ENCODE data around the gene TRIM41. TPM values are rescaled to one million over a fixed set of nuclear protein-coding genes. Genes with fewer than 3 reads are reported as not detected.

TRIM41 gene
- total RNA-seq, result 7.8 and 11.2 TPM in 2 replicates

DNA sequence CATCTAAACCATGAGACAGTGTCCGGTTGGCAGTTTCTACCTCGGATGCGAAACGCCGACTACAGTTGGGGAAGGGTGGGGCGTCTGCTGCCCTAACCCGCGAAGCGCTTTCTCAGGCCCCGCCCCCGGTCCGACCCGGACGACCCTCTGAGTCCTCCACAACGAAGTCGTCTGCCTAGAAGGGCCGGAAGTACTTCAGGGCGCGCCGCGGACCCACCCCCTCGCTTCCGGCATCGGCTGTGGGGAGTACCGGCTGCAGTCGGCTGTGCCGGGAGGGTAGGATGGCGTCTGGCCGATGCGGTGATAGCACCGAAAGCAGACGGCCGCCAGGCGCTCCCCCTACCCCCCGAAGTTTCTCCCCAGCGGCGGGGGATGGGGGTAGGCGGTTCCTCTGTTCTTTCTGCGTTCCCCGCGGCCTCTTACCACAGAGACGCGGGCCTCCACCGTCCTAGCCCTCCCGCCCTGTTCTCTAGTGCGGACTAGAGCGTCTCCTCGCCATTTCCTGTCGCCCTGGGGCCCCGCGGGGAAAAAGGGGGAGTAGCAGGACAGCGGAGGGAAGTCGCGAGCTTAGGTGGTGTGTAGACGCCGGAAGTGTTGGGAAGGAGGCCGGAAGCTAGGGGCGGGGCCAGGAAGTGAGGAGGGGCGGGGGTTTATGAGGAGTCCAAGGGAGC lies at the start of gene TRIM41:
TSS of gene TRIM41 (plus strand) at position 224 of the 671 bp plus-strand sequence. CDS start 719 bp downstream, outside the sequence.

DNA sequence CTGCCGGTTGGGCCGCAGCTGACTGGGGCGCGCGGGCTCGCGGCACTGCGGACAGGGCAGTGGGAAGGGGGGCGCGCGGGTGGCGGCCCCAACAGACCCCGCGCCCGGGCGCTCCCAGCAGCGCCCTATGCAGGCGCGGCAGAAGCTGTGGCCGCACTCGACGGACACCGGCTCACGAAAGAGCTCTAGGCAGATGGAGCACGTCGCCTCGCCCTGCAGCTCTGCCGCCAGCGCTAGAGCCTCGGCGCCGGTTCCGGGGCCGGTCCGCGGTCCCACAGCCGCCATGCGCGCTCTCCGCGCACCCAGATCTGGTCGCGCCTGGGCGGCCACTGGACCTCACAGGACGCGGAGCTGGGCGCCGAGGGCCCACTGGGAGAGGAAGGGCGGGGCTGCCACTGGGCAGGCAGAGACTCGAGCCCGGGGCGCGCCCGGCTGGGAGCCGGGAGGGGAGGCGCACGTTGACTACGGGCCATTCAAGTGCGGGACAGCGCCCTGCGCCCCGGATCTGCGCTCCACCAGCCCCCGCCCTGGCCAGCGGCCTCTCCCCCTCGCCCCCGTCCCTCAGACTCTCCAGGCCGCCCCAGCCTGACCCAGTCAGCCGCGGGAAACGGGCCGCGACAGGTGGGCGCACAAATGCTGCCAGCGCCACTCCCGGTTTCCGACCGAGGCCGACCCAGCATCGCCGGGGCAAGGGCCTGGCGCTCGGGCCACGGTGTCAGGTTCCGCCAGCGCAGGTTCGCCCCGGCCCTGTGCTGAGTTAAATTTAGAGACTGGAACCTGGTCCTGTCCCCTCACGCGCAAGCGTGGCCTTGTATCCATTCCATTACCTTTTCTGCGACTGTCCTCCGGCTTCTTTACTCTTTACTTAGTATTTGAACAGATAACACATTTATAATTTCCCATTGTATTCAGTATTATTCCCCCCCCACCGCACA lies 18.0 kb upstream of the TRIM41 start, which contains the start of gene TRIM7:
TSS of gene TRIM7 (minus strand) at position 371 of the 935 bp plus-strand sequence. CDS start at position 285, 86 bp downstream.

DNA sequence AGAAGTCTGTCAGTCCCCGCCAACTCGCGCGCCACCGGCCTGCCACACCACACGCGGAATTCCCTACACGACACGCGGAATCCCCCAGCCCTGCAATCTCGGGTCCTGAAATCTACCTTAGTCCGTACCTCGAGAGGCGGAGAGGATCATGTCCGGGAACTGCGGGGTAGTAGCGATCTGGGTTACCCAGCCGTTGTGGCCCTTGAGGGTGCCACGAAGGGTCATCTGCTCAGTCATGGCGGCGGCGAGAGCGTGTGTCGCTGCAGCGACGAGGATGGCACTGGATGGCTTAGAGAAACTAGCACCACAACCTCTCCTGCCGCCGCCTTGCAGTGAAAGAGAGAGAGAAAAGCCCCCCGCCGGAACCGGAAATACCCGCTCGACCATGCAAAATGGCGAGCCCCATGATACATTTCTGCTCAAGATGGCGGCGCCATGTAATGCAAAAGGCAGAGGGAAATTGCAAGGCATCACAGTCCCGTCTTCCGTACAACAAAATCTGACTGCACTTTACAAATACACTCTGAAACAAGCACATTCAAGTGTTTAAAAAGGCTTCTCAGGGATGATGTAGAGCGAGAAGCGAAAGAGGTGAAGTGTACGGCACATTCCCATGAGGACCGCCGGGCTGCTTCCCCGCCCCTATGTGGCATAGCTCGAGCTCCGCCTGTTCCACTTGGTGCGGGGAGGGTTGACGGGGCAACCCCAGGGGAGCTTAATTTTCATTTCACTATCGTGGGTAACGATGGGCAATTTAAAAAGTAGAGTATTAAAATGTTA lies 20.7 kb downstream of the TRIM41 start, which contains the start of gene RACK1:
TSS of gene RACK1 (minus strand) at position 343 of the 780 bp plus-strand sequence. CDS start at position 237, 106 bp downstream.

DNA sequence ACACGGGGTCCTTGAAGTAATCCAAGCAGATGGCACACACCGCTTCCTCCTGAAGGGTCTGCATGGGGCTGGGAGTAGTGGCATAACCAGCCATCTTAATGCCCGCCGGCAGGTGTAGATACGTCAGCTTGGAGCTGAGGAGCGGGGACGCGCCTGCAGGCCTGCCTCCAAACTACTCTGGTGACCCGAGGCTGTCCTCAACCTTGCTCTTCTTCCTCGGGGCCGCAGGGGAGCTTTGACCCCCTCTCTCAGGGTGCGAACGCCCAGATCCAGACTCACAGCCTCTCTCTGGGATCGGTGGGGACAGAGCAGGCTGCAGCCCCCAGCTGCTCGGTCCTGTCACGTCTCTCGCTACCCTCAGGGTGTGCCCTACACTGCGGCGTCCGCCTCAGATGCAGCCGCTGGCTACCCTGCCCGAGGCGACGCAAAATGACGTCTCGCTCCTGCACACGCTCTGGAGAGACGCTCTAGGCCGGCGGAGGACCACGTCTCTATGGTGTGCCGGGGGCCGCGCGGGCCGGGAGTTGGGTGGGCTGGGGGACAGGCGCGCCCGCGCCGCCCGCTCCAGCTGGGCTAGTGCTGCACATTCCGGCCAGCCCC lies 37.7 kb downstream of the TRIM41 start, which contains the start of gene TRIM52:
TSS of gene TRIM52 (minus strand) at position 424 of the 600 bp plus-strand sequence. CDS start at position 94, 330 bp downstream.

Other genes starting within 250 kb of the TRIM41 start
- gene BTNL3, start 234.4 kb upstream of the TRIM41 start, total RNA-seq, result not detected in 2 replicates
- 0.13 and 0.81 TPM in 2 replicates for gene BTNL9, start 183.0 kb upstream of the TRIM41 start, total RNA-seq
- gene OR2V1, start 92.1 kb upstream of the TRIM41 start, total RNA-seq, result not detected in 2 replicates
- not detected in 2 replicates for gene OR2V2, start 75.7 kb upstream of the TRIM41 start, total RNA-seq
- 2.0 and 8.6 TPM in 2 replicates for gene TRIM7, start 18.1 kb upstream of the TRIM41 start, total RNA-seq
- 3,744 and 4,748 TPM in 2 replicates for gene RACK1, start 20.6 kb downstream of the TRIM41 start, total RNA-seq
- 5.8 and 10.3 TPM in 2 replicates for gene TRIM52, start 37.9 kb downstream of the TRIM41 start, total RNA-seq
- gene OR4F3, start 144.0 kb downstream of the TRIM41 start, total RNA-seq, result not detected in 2 replicates

Measured in bladder microvascular endothelial cell (primary cell).